Measurements from ENCODE around the gene STARD3.
"Not testable (repeated sequence)": the region's sequence is repeated elsewhere in the genome, so short reads cannot be mapped to it uniquely, and the experiment has no call there.

STARD3 gene

GRCh38 chr17:39699818-39700147, 62.8 kb downstream of the STARD3 start, which contains the start of gene ERBB2:
ERBB2 (plus strand) TSS chr17:39700064; CDS start chr17:39700239, 175 bp downstream.
- no peak for DNase-seq

GRCh38 chr17:39700148-39700987, 63.4 kb downstream of the STARD3 start:
- no peak for DNase-seq

- no peak for DNase-seq
Observed at GRCh38 chr17:39701012-39701783, 64.3 kb downstream of the STARD3 start.

- DNase-seq: no peak
Observed at GRCh38 chr17:39701784-39702422, 65.0 kb downstream of the STARD3 start.

- no peak for DNase-seq
Observed at GRCh38 chr17:39702901-39703893, 66.3 kb downstream of the STARD3 start.

GRCh38 chr17:39703913-39704312, 67.0 kb downstream of the STARD3 start:
- no peak for DNase-seq

- DNase-seq: no peak
Observed at GRCh38 chr17:39704821-39705551, 68.0 kb downstream of the STARD3 start.

GRCh38 chr17:39705786-39706348, 68.9 kb downstream of the STARD3 start:
- no peak for DNase-seq

- no peak for DNase-seq
Observed at GRCh38 chr17:39706383-39706782, 69.4 kb downstream of the STARD3 start.

GRCh38 chr17:39706921-39707337, 70.0 kb downstream of the STARD3 start:
- no peak for DNase-seq

- no peak for DNase-seq
Observed at GRCh38 chr17:39709319-39709997, 72.5 kb downstream of the STARD3 start.

- DNase-seq: no peak
Observed at GRCh38 chr17:39709998-39710964, 73.3 kb downstream of the STARD3 start.

- DNase-seq: not testable (repeated sequence)
Observed at GRCh38 chr17:39711071-39711470, 74.1 kb downstream of the STARD3 start.

GRCh38 chr17:39711851-39712250, 74.9 kb downstream of the STARD3 start:
- no peak for DNase-seq
